Measurements from ENCODE around the gene PARP9. TPM values are rescaled to one million over a fixed set of nuclear protein-coding genes. Genes with fewer than 3 reads are reported as not detected.

The PARP9 gene
- total and polyA plus RNA-seq, 10 of the 15 experiments (the other 5 are each of a cell fraction or from before 2014, with no cell fraction given), result 34.0 to 122 (median 46.1) TPM

- no peak for TF ChIP-seq SMAD5 (IDR thresholded peaks at IDR 0.05; ENCODE audit: low read depth)
- TF ChIP-seq PAX5 (IDR thresholded peaks at IDR 0.05; ENCODE audit: borderline replicate concordance, low read depth, low read length), result 0 out of 2 replicates have a peak, but pooled peaks have one; percentile 21
- TF ChIP-seq SUZ12 (IDR thresholded peaks at IDR 0.05; ENCODE audit: unreplicated experiment), result no peak
- TF ChIP-seq RELB (IDR thresholded peaks at IDR 0.05; ENCODE audit: low read depth), result peak; percentile 76
- no peak for TF ChIP-seq MXI1 (IDR thresholded peaks at IDR 0.05; ENCODE audit: low read depth, low read length)
- peak; percentile 77 for TF ChIP-seq MEF2B (IDR thresholded peaks at IDR 0.05; ENCODE audit: partially characterized antibody, poor library complexity, severe bottlenecking)
- no peak for TF ChIP-seq SREBF2 (IDR thresholded peaks at IDR 0.05; ENCODE audit: low read length)
- TF ChIP-seq NKRF (conservative IDR thresholded peaks at IDR 0.05), result 0 out of 2 replicates have a peak, but pooled peaks have one; percentile 12
- no peak for TF ChIP-seq NR2C2 (IDR thresholded peaks at IDR 0.05; ENCODE audit: borderline replicate concordance, control insufficient read depth, insufficient read length, low read depth)
- peak; percentile 93 for TF ChIP-seq DPF2 (IDR thresholded peaks at IDR 0.05)
- no peak for TF ChIP-seq STAT1 (conservative IDR thresholded peaks at IDR 0.05)
- TF ChIP-seq, protein P1, sequence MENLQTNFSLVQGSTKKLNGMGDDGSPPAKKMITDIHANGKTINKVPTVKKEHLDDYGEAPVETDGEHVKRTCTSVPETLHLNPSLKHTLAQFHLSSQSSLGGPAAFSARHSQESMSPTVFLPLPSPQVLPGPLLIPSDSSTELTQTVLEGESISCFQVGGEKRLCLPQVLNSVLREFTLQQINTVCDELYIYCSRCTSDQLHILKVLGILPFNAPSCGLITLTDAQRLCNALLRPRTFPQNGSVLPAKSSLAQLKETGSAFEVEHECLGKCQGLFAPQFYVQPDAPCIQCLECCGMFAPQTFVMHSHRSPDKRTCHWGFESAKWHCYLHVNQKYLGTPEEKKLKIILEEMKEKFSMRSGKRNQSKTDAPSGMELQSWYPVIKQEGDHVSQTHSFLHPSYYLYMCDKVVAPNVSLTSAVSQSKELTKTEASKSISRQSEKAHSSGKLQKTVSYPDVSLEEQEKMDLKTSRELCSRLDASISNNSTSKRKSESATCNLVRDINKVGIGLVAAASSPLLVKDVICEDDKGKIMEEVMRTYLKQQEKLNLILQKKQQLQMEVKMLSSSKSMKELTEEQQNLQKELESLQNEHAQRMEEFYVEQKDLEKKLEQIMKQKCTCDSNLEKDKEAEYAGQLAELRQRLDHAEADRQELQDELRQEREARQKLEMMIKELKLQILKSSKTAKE (IDR thresholded peaks at IDR 0.05; ENCODE audit: low read depth, poor library complexity, severe bottlenecking), result peak; percentile 76
- peak; percentile 90 for TF ChIP-seq NBN (IDR thresholded peaks at IDR 0.05)
- TF ChIP-seq JUND (IDR thresholded peaks at IDR 0.05; ENCODE audit: low read depth, low read length), result no peak
- TF ChIP-seq SRF (IDR thresholded peaks at IDR 0.05; ENCODE audit: low read depth in 2 of 2, low read length in 2 of 2), result no peak
- TF ChIP-seq, protein P2, sequence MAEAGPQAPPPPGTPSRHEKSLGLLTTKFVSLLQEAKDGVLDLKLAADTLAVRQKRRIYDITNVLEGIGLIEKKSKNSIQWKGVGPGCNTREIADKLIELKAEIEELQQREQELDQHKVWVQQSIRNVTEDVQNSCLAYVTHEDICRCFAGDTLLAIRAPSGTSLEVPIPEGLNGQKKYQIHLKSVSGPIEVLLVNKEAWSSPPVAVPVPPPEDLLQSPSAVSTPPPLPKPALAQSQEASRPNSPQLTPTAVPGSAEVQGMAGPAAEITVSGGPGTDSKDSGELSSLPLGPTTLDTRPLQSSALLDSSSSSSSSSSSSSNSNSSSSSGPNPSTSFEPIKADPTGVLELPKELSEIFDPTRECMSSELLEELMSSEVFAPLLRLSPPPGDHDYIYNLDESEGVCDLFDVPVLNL (IDR thresholded peaks at IDR 0.05; ENCODE audit: low read depth, low read length), result no peak
- TF ChIP-seq MEF2A (IDR thresholded peaks at IDR 0.05; ENCODE audit: insufficient read depth, low read depth, low read length), result no peak
- TF ChIP-seq, protein P3, sequence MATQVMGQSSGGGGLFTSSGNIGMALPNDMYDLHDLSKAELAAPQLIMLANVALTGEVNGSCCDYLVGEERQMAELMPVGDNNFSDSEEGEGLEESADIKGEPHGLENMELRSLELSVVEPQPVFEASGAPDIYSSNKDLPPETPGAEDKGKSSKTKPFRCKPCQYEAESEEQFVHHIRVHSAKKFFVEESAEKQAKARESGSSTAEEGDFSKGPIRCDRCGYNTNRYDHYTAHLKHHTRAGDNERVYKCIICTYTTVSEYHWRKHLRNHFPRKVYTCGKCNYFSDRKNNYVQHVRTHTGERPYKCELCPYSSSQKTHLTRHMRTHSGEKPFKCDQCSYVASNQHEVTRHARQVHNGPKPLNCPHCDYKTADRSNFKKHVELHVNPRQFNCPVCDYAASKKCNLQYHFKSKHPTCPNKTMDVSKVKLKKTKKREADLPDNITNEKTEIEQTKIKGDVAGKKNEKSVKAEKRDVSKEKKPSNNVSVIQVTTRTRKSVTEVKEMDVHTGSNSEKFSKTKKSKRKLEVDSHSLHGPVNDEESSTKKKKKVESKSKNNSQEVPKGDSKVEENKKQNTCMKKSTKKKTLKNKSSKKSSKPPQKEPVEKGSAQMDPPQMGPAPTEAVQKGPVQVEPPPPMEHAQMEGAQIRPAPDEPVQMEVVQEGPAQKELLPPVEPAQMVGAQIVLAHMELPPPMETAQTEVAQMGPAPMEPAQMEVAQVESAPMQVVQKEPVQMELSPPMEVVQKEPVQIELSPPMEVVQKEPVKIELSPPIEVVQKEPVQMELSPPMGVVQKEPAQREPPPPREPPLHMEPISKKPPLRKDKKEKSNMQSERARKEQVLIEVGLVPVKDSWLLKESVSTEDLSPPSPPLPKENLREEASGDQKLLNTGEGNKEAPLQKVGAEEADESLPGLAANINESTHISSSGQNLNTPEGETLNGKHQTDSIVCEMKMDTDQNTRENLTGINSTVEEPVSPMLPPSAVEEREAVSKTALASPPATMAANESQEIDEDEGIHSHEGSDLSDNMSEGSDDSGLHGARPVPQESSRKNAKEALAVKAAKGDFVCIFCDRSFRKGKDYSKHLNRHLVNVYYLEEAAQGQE (IDR thresholded peaks at IDR 0.05; ENCODE audit: low read depth, low read length), result no peak
- no peak for TF ChIP-seq ZZZ3 (IDR thresholded peaks at IDR 0.05; ENCODE audit: control insufficient read depth, insufficient read length, low read depth)
- TF ChIP-seq, protein P4, sequence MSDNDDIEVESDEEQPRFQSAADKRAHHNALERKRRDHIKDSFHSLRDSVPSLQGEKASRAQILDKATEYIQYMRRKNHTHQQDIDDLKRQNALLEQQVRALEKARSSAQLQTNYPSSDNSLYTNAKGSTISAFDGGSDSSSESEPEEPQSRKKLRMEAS (IDR thresholded peaks at IDR 0.05; ENCODE audit: low read depth, low read length), result no peak
Observed at GRCh38 chr3:122572940-122573412, 8.9 kb upstream of the PARP9 start (continued).

Data from GM12878 (cell line).